Measurements from ENCODE around the gene MAGI2.
"Not testable (repeated sequence)": the region's sequence is repeated elsewhere in the genome, so short reads cannot be mapped to it uniquely, and the experiment has no call there.

Gene MAGI2

GRCh38 chr7:79034730-79035129 is 418.7 kb downstream of the MAGI2 start:
- no peak for DNase-seq

DNA sequence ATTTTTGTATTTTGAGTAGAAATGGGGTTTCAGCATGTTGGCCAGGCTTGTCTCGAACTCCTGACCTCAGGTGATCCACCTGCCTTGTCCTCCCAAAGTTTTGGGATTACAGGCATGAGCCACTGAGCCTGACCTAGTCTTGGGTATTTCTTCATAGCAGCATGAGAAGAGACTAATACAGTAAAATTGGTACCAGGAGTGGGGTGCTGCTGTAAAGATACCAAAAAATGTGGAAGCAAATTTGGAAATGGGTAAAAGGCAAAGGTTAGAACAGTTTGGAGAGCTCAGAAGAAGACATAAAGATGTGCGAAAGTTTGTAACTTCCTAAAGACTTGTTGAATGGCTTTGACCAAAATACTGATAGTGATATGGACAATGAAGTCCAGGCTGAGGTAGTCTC is 433.8 kb downstream of the MAGI2 start:
- not testable (repeated sequence) for DNase-seq

DNA sequence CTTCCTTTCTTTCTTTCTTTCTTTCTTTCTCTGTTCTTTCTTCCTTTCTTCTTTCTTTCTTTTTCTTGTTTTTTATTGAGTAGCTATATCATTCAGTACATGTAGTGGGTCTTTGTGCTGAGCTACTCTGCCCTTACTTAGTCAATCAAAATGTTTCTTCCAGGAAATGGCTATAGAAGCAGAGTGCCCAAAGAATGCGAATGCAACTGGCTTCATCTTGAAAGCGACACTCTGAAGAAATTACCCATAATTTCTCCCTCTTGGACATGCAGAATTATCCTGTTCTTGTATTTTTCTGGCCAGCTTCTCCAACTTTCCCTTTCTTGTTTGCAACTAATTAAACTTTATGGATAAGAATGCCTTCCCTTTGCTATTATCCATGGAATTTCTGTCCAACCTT is 441.5 kb downstream of the MAGI2 start:
- no peak for DNase-seq

DNA sequence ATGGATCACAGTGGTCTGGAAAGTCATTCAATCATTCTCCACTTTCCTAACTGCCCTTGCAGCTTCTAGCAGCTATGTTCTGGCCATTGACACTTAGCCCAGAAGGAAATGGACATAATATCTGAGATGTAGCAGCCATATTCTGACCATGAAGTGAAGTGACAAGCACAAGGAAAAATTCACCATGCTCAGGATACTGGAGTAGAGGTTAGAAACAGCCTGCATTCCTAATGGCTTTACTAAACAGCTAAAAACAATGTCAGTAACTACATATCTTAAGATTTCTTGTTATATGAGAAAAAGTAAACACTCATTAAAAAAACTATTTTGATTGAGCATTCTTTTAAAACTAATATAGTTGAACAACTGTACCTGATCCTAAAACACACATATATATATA is 443.8 kb downstream of the MAGI2 start:
- DNase-seq = no peak

- DNase-seq = no peak
Measured at GRCh38 chr7:79008786-79009185, 444.7 kb downstream of the MAGI2 start.

DNA sequence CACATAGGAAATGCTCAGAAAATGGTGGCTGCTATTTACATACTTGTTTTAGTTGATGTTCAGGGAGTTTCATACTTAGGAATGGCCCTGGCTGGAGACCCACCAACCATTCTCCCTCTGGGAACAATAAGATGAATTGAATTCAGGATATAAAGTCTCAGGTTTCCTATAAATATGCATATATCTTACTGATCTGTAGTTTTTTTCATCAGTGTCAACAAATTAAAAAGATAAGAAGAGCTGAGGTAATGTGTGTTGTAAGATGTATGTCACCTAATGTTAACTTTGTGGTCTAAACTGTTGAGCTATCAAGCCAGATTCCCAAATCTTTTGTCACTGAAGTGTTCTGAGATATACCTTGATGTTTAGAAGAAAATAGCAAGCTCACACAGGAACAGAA is 457.5 kb downstream of the MAGI2 start:
- no peak for DNase-seq

GRCh38 chr7:78993341-78993740 is 460.1 kb downstream of the MAGI2 start:
- DNase-seq = no peak

DNA sequence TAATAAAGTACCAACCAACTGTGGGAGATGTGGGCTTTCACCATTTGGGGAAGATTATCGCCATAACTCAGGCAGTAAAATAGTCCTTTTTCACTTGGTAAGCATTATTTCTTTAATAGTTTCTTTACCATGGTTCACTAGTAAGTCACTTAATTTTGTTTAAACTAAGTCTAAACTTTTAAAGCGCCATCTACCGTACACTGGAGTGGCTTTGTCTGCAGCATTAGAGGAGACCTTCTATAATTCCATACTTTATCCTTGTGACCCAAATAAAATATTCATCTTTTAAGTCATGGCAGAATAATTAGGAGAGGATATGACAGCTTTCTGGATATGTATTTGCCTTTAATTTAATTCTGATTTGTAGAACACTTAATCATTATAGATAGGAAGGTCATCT is 468.0 kb downstream of the MAGI2 start:
- DNase-seq = no peak

GRCh38 chr7:78983483-78983882 is 470.0 kb downstream of the MAGI2 start:
- no peak for DNase-seq

DNA sequence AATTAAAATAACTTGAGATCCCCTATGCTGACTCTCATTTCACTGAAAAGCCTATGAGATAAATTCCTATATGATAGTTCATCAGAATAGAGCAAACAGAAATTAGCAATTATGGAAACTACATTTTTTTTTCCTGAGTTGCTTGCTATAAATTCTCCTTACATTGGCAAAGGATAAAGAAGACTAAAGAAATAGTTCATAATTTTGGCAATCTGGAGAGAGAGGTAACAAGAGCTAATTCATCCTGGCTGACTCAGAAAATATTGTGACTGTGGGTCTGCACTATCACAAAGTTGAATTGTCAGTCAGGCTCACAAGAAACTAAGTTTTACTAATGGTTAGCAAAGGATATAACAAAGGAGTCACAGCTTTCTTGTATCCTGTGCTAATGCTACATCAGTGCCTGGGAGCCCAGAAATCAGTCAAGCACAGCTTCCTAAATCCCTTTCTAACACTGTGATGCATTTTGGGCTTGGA is 483.0 kb downstream of the MAGI2 start:
- peak; percentile 70 for DNase-seq

DNA sequence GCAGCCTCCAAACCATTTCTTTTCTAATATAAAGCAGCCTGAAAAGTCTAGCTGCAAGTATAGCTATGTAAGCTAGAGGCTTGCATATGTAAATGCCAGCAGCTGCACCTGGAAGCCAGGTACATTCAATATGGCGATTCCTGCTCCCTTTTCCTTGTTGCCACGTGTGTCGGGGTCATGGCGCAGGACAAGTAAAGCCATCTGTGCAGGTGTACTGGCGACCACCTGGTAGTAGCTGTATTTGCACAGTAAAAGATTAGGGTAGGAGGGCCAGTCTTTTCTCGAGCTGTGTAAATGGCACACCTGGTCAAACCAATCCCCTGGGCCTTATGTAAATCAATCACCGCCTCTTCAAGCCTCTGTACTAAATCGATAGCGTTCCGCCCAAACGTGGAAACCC is 484.5 kb downstream of the MAGI2 start:
- no peak for DNase-seq

DNA sequence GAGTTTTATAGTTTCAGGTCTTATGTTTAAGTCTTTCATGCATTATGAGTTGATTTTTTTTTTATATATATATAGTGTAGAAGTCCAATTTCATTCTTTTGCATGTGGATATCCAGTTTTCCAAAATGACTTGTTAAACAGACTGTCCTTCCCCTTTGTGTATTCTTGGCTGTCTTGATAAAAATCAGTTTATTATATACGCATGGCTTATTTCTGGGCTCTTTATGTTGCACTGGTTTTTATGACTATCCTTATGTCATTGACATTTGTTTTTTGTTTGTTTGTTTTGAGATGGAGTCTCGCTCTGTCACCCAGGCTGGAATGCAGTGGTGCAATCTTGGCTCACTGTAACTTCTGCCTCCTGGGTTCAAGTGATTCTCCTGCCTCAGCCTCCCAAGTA is 485.9 kb downstream of the MAGI2 start:
- DNase-seq = not testable (repeated sequence)

GRCh38 chr7:78967046-78967445 is 486.4 kb downstream of the MAGI2 start:
- DNase-seq = peak; percentile 47

DNA sequence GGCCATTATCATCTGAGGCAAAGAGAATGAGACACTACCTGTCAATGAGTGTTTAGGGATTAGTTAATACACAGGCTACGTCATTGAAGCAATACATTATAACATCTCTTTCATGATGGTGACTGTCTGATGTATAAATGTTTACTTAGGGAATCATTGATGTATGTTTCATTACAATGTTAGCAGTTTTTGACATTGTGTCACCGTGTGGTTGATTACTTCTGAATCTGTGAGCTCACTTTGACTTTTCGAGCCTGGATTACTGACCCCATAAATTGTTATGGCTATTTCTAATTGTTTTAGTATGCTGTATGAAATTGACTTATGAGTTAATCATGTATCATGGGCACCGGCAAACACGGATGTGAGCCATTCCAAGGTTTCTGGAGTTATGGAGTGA is 494.0 kb downstream of the MAGI2 start:
- DNase-seq = peak; percentile 93

DNA sequence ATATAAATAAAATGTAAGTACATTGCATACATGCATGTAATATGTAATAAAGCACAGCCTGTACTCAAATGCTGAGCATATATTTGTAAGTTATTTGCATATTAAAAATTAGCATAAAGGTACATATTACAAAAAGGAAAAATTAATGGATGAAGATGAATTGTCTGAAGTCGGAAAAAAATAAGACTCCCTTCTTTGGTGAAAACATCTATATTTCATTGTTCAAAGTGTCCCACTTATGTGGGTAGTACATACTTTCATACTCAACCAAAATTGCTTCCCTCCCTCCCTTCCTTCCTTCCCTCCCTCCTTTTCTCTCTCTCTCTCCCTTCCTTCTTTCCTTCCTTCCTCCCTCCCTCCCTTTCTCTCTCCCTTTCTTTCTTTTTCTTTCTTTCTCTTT is 498.1 kb downstream of the MAGI2 start:
- no peak for DNase-seq

DNA sequence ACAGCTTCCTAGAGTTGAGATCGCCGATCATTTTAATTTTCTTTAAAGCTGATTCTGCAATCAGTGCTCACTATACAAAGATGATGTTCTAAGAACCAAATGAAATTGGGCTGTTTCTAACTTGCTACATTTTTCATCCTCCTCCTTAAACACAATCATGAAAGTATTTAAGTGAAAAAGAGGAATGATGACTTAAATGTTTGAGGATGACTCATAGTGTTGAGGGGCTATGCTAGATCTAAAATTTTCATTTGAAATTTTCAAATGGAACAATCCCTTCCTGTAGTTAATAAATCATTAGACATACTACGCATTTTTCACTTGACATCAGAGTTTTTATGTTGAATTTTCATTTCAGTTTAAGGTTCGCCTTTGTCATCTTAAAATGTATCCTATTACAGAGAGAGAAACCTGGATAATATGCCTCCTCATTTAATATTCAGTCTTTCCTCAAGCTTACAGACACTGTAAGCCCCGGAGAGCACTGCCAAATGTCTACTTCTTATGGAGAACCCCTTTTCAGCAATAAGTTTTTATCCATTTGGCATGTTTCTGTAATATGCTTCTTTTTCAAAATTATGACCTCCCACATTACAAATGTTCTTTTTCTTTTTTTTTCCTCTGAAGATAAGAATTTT is 499.6 kb downstream of the MAGI2 start:
- DNase-seq = peak; percentile 30

GRCh38 chr7:78953090-78953489 is 500.4 kb downstream of the MAGI2 start:
- peak; percentile 27 for DNase-seq

GRCh38 chr7:78939669-78940068 is 513.8 kb downstream of the MAGI2 start:
- peak; percentile 5 for DNase-seq

DNA sequence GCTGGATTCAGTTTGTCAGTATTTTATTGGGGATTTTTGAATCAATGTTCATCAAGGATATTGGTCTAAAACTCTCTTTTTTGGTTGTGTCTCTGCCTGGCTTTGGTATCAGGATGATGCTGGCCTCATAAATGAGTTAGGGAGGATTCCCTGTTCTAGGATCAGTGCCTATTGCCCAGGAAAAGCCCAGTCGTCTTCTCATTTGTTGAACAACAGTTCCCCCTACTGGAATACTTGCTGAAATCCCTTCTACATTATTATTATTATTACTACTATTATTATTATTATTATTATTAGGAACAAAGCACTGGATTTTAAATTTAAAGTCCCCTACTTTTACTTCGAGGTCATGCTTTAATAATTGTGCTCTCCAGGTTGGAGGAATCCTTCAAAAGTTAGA is 528.9 kb downstream of the MAGI2 start:
- peak; percentile 29 for DNase-seq

DNA sequence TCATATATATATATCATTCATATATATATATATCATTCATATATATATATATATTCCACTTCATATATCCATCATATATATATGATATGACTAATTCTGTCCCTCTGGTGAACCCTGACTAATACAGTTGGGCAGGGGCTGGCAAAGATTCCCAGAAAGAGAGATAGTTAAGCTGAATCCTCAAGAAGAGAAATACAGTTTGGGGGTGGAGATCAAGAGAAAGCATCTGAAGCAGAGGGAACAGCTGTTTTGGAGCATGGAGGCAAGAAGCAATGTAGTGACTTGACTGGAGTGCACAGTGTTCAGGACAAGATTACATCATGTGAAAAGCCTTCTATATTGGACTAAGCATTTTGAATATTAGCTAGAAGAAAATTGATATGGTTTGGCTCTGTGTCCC is 540.7 kb downstream of the MAGI2 start:
- DNase-seq = peak; percentile 29

DNA sequence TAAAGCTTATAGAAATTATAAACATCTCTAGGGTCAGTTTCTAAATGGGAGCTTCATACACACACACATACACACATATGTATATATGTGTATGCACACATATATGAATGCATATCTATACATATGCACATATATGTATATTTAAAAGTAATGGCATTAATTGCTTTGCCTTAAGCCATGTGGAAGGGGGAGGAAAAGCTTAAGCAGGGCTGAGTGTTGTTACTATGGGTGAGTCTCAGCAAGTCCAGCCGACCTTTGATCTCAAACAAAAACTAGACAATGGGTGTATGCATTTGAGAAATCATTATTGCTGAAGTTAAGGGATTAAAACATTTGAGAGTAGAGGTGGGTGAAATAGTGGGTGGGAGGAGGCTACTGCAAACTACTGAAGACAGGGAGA is 546.7 kb downstream of the MAGI2 start:
- DNase-seq = no peak

GRCh38 chr7:78905436-78905835 is 548.0 kb downstream of the MAGI2 start:
- no peak for DNase-seq

GRCh38 chr7:78904983-78905382 is 548.5 kb downstream of the MAGI2 start:
- DNase-seq = no peak

DNA sequence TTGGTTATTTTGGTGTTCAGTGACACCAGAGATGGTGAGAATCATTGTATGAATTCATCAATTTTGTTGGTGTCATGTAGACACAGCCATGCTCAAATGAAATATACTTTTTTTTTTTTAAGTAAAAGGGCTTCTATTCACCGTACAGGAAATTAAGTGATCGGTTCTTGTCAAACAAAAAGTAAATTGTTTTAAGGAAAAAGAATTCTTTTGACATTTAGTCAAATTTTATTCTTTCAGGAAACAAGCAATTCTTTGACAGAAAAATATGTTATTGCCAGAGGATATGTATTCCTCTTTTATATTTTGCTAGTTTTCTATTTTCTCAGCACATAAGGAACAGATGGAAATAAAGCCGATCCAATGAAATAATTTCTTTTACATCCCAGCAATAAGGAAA is 551.9 kb downstream of the MAGI2 start:
- no peak for DNase-seq

GRCh38 chr7:78900806-78901205 is 552.7 kb downstream of the MAGI2 start:
- no peak for DNase-seq

DNA sequence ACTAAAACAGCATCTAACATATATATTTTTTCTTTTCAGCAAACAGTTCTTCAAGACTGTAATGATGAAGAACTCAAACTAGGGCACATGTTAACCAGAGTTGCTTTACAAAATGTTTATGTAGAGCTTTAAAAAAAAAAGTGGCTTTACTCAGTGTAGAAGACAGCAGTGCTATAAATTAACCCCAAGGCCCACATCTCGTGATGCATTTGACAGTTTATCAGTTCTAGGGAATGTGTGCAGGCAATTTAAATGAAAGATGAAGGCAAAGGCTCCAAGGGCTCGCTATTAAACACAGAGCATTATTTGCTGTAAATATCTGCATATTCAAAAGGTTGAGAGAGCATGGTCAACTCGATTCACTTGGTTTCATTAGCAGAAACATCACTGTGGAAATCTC is 558.1 kb downstream of the MAGI2 start:
- DNase-seq = no peak
